Liver (tissue), 3 donors: ENCODE results near the gene LRRC28.
A peak's percentile ranks its signal among the peaks of the same experiment; 100 is the strongest.

Experiments used
- CTCF ChIP-seq: fragments of 150-350 bp; IDR thresholded peaks from 2 replicates; pipeline ENCODE4 v1.5.1; 2017; ENCODE audit warnings: improper control_type of control experiment, low read depth, low read length; ENCODE audit not compliant: missing input control
- RAD21 ChIP-seq, 2 donors: IDR thresholded peaks; 2 replicates each; pipeline ENCODE4 v1.6.1; 2016; ENCODE audit warnings: antibody characterized with exemption in 2 of 2, mild to moderate bottlenecking in 2 of 2
- REST ChIP-seq: IDR thresholded peaks from 2 replicates; pipeline ENCODE4 v1.6.1; 2016; ENCODE audit warnings: antibody characterized with exemption, mild to moderate bottlenecking
- SP1 ChIP-seq: IDR thresholded peaks from 2 replicates; pipeline ENCODE4 v1.6.1; 2018; ENCODE audit warnings: antibody characterized with exemption, mild to moderate bottlenecking
- ZBTB33 ChIP-seq: IDR thresholded peaks from 2 replicates; pipeline ENCODE4 v1.6.1; 2016; ENCODE audit warnings: antibody characterized with exemption
- TF ChIP-seq, protein P1 (sequence below): IDR thresholded peaks from 2 replicates; pipeline ENCODE4 v1.6.1; 2016; ENCODE audit warnings: antibody characterized with exemption
- donor health status: healthy.
- donor health status: healthy.

DNA sequence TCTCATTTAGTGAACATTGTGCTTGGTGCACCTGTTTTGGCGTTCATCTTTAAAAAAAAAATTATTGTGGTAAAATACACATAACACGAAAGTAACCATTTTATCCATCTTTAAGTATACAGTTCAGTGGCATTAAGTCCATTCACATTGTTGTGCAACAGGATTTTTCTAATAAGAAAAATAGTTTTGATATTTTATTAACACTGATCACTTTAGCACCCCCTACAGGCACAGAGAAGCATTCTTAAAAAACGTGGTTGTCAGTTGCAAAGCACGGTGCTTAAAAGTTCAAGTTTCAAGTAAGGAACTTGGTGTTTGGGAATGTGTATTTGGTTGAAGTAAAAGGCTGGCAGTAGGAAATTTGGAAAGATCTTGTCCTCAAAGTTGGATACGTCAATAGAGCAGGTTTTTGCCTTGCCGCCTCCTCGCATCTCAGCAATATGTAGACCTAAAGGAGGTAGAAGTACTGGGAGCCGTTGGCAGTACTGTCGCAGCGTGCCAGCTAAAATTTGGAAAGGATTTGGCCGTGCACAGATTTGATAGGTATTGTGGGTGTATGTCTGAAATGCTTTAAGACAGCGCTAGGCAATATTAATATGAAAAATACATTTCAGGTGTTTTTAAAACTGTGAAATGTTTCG, 110.4 kb downstream of the LRRC28 start:
- peak; percentile 70 to 76 for TF ChIP-seq RAD21 (IDR thresholded peaks at IDR 0.05)
- TF ChIP-seq CTCF, result peak; percentile 49
- TF ChIP-seq, protein P1, sequence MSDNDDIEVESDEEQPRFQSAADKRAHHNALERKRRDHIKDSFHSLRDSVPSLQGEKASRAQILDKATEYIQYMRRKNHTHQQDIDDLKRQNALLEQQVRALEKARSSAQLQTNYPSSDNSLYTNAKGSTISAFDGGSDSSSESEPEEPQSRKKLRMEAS, result no peak
- no peak for TF ChIP-seq SP1
- TF ChIP-seq ZBTB33, result no peak
- TF ChIP-seq REST, result no peak
